ENCODE data around the gene GRIN3B.

The GRIN3B gene

DNA sequence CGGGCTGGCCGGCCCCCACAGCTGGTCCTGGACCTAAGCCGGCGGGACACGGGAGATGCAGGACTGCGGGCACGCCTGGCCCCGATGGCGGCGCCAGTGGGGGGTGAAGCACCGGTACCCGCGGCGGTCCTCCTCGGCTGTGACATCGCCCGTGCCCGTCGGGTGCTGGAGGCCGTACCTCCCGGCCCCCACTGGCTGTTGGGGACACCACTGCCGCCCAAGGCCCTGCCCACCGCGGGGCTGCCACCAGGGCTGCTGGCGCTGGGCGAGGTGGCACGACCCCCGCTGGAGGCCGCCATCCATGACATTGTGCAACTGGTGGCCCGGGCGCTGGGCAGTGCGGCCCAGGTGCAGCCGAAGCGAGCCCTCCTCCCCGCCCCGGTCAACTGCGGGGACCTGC is 3.1 kb downstream of the GRIN3B start:
- no peak overlapping the region for H3K27ac ChIP-seq
- H3K4me1 ChIP-seq (ENCODE audit: control insufficient read depth in 1 of 2, insufficient read depth in 1 of 2, low read depth in 1 of 2, low read length in 1 of 2): peaks cover 14 to 18% of the 10 kb centered on the region in 2 experiments
- H3K4me3 ChIP-seq (ENCODE audit: low read depth in 1 of 2, low read length in 1 of 2): no peak overlapping the region
- TF ChIP-seq, protein P1, sequence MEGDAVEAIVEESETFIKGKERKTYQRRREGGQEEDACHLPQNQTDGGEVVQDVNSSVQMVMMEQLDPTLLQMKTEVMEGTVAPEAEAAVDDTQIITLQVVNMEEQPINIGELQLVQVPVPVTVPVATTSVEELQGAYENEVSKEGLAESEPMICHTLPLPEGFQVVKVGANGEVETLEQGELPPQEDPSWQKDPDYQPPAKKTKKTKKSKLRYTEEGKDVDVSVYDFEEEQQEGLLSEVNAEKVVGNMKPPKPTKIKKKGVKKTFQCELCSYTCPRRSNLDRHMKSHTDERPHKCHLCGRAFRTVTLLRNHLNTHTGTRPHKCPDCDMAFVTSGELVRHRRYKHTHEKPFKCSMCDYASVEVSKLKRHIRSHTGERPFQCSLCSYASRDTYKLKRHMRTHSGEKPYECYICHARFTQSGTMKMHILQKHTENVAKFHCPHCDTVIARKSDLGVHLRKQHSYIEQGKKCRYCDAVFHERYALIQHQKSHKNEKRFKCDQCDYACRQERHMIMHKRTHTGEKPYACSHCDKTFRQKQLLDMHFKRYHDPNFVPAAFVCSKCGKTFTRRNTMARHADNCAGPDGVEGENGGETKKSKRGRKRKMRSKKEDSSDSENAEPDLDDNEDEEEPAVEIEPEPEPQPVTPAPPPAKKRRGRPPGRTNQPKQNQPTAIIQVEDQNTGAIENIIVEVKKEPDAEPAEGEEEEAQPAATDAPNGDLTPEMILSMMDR (IDR thresholded peaks at IDR 0.05): no peak
- H3K9me3 ChIP-seq: no peaks in the 10 kb centered on the region
- no peaks in the 10 kb centered on the region for H3K36me3 ChIP-seq
- peaks cover 62% of the 10 kb centered on the region for H3K27me3 ChIP-seq

- Histone ChIP-seq H3K27ac (no peak overlapping the region), H3K27me3 (peaks cover 52% of the 10 kb centered on the region), H3K4me3 (ENCODE audit: low read depth in 1 of 2, low read length in 1 of 2) (no peak overlapping the region), H3K9me3 (no peaks in the 10 kb centered on the region), H3K4me1 (ENCODE audit: control insufficient read depth in 1 of 2, insufficient read depth in 1 of 2, low read depth in 1 of 2, low read length in 1 of 2) (peaks cover 14 to 18% of the 10 kb centered on the region in 2 experiments), H3K36me3 (peaks cover 9% of the 10 kb centered on the region)
- TF ChIP-seq, protein P1 (IDR thresholded peaks at IDR 0.05): no peak
Measured at GRCh38 chr19:1004204-1004802, 4.1 kb downstream of the GRIN3B start.

- TF ChIP-seq, protein P1 (IDR thresholded peaks at IDR 0.05): no peak
Measured at GRCh38 chr19:1004803-1005664, 4.8 kb downstream of the GRIN3B start.

GRCh38 chr19:1006711-1007398 is 6.6 kb downstream of the GRIN3B start:
- Histone ChIP-seq H3K9me3 (no peaks in the 10 kb centered on the region), H3K27ac (no peak overlapping the region), H3K36me3 (peaks cover 35% of the 10 kb centered on the region), H3K4me3 (ENCODE audit: low read depth in 1 of 2, low read length in 1 of 2) (no peak overlapping the region), H3K4me1 (ENCODE audit: control insufficient read depth in 1 of 2, insufficient read depth in 1 of 2, low read depth in 1 of 2, low read length in 1 of 2) (peaks cover under 1% of the 10 kb centered on the region in 2 experiments), H3K27me3 (peaks cover 26% of the 10 kb centered on the region)
- TF ChIP-seq, protein P1 (IDR thresholded peaks at IDR 0.05): no peak

More at GRCh38 chr19:1004803-1005664, 4.8 kb downstream of the GRIN3B start:
- H3K4me1 ChIP-seq (ENCODE audit: control insufficient read depth in 1 of 2, insufficient read depth in 1 of 2, low read depth in 1 of 2, low read length in 1 of 2): peaks cover 14 to 16% of the 10 kb centered on the region in 2 experiments
- no peak overlapping the region for H3K27ac ChIP-seq
- no peaks in the 10 kb centered on the region for H3K9me3 ChIP-seq
- no peak overlapping the region for H3K4me3 ChIP-seq (ENCODE audit: low read depth in 1 of 2, low read length in 1 of 2)
- peaks cover 45% of the 10 kb centered on the region for H3K27me3 ChIP-seq
- peaks cover 17% of the 10 kb centered on the region for H3K36me3 ChIP-seq

GRCh38 chr19:1007399-1008251 is 7.4 kb downstream of the GRIN3B start:
- H3K9me3 ChIP-seq: no peaks in the 10 kb centered on the region
- no peak overlapping the region for H3K27ac ChIP-seq
- H3K4me3 ChIP-seq (ENCODE audit: low read depth in 1 of 2, low read length in 1 of 2): no peak overlapping the region
- TF ChIP-seq, protein P1 (IDR thresholded peaks at IDR 0.05): no peak
- peaks cover 43% of the 10 kb centered on the region for H3K36me3 ChIP-seq
- H3K27me3 ChIP-seq: peaks cover 20% of the 10 kb centered on the region
- H3K4me1 ChIP-seq (ENCODE audit: control insufficient read depth in 1 of 2, insufficient read depth in 1 of 2, low read depth in 1 of 2, low read length in 1 of 2): no peaks in the 10 kb centered on the region
